Globus pallidus (tissue), 1 donor: ENCODE measurements around the gene RMC1.
"Not testable (repeated sequence)": the region's sequence is repeated elsewhere in the genome, so short reads cannot be mapped to it uniquely, and the experiment has no call there.

ENCODE experiments used
- DNase-seq: peaks from one replicate; pipeline ENCODE4 v3.0.0-alpha.2; 2015; ENCODE audit warnings: low spot score

RMC1 gene

GRCh38 chr18:23563377-23564043, 60.2 kb downstream of the RMC1 start:
- DNase-seq = no peak

- no peak for DNase-seq
Measured at GRCh38 chr18:23565916-23566547, 62.7 kb downstream of the RMC1 start.

- DNase-seq = no peak
Measured at GRCh38 chr18:23567671-23568070, 64.4 kb downstream of the RMC1 start.

GRCh38 chr18:23568281-23569138, 65.2 kb downstream of the RMC1 start:
- DNase-seq = no peak

- no peak for DNase-seq
Measured at GRCh38 chr18:23569299-23570063, 66.2 kb downstream of the RMC1 start.

- DNase-seq = no peak
Measured at GRCh38 chr18:23570912-23571504, 67.7 kb downstream of the RMC1 start.

DNA sequence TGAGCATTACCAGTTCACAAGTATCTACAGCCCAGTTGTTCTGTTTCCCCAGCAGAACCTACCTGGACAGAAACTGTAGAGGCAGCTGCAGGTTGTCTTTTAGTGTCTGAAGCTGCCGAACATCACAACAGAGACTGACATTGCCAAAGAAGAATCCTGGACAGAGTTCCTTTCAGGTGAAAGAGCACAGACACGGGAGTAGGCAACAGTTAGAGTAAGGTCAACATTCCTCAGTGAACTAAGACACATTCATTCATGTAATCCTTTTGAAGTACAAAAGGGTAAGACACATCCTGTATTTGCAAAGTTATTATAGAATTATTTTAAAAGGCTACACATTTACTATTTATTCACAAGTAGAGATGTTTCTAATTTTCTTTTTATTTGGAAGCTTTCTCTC, 68.7 kb downstream of the RMC1 start:
- DNase-seq = no peak

DNA sequence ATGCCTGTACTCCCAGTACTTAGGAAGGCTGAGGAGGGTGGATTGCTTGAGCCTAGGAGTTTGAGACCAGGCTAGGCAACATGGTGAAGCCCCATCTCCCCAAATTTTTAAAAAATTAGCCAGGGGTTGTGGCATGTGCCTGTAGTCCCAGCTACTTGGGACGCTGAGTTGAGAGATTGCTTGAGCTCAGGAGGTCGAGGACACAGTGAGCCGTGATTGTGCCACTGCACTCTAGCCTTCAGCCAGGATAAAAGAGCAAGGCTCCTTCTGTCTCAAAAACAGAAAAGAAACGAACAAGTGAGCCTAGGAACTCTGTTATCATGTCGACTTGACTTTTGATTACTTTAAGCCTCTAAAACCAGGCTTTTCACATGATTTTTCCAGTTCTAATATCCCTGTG, 69.3 kb downstream of the RMC1 start:
- DNase-seq = no peak

- no peak for DNase-seq
Measured at GRCh38 chr18:23573020-23573419, 69.7 kb downstream of the RMC1 start.

DNA sequence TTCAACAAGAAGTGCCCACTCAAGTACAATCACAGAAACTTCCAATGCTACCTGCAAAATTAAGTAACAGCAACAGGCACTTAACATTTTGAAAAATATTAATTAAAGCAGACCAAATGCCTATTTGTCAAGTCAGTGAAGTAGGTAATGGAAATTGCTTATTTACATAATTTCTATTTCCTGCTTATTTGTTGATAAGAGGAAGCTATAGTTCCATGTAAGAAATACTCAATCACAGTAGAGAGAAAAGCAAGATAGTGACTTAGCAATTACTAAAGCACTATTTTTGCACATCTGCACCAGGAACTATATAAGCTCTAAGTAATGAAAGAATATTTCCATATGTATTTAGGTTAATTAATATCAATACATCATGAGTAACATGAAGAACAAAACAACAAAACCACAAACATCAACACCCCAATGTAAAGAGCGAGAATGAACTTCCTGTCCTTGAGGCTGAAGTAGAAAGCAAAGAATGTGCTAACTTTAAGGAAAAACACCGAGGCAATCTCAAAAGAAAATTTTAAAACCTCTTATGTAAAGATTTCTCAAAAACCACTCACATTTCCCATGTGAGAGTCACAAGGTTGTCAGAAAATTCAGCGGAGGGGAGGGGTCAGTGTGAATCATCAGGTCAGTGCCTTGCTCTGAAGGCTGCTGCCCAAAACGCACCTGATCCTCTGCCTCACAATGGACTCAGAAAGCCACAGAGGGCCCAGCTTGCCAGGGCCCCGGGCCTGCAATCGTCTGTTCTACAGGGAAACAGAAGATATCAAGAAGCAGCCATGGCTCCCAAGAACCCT, 70.5 kb downstream of the RMC1 start:
- no peak for DNase-seq

DNA sequence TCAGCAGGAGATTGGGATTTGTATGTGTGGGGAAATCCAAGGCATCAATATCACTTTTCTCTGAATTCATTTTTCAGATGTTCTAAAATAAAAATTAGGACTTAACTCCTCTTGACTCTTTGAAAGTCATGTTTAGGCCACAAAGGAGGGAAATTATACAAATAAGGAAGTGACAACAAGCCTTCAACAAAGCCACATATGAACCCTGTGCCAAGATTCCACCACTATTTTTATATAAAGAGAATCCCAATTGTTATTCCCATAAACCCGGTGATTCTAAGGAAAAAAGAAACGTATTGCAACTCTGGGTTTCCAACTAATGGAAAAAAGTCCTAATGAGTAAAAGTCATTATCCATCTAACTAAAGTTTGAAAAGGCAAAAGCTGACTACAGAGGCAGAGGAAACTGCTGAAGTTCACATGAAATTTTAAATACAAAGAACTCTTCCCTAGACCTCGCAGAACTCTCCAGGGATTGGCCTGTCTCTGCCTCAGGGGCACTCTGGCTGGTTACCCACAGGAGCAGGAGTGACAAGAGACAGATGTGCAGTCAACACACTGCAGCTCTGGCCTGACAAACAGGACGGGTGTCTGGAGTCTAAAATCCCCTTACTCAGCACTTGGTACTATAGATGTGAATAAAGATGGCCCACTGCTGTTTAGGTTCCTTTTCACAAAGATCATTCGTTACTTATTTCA, 71.4 kb downstream of the RMC1 start:
- DNase-seq = no peak

GRCh38 chr18:23575309-23575651, 72.0 kb downstream of the RMC1 start:
- DNase-seq = no peak

DNA sequence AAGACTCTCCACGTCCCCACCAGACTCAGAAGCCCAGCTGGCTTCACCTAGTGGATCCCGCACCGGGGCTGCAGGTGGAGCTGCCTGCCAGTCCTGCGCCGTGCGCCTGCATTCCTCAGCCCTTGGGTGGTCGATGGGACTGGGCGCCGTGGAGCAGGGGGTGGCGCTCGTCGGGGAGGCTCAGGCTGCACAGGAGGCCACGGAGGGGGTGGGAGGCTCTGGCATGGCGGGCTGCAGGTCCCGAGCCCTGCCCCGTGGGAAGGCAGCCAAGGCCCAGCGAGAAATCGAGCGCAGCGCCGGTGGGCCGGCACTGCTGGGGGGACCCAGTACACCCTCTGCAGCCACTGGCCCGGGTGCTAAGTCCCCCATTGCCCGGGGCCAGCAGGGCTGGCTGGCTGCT, 74.2 kb downstream of the RMC1 start:
- not testable (repeated sequence) for DNase-seq

DNA sequence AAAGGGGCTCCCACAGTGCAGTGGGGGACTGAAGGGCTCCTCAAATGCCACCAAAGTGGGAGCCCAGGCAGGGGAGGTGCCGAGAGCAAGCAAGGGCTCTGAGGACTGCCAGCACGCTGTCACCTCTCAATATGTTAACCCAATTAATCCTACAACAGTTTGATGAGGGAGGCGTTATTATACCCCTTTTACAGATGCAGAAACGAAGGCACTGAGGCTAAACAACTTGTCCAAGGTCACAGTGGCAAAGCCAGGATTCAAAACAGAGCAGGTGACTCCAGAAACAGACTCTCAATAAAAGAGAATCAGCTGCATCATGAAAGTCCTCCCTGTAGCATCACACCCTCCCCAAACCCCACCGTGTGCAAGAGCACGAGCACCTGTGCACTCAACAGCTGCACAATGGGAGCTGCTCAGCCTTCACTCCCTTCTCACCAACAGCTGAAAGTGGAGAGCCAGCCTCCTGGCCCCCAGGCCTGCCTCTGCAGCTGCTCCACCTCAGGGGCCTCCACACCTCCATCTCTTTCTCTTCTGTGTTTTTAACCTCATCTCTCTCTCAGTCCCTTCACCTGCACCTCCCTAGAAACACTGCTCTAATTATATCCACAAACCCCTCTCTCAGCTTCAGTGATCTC, 74.9 kb downstream of the RMC1 start:
- DNase-seq = no peak

GRCh38 chr18:23578891-23579653, 75.8 kb downstream of the RMC1 start:
- no peak for DNase-seq

GRCh38 chr18:23580677-23581367, 77.5 kb downstream of the RMC1 start:
- no peak for DNase-seq
